Esophagus muscularis mucosa (tissue), 3 donors: ENCODE results near the gene SLBP.

ENCODE experiments used
- CTCF ChIP-seq, 3 experiments: fragments of 200-600 bp in 2 of 3; fragments of 450-650 bp in 1 of 3; sonication (generic) in 2 of 3; IDR thresholded peaks; one replicate each; pipeline ENCODE4 v1.5.1; 2017 to 2019; ENCODE audit warnings: antibody characterized with exemption in 3 of 3, mild to moderate bottlenecking in 2 of 3, moderate library complexity in 1 of 3
- POLR2A ChIP-seq: fragments of 450-650 bp; IDR thresholded peaks from one replicate; pipeline ENCODE4 v1.6.1; 2017; ENCODE audit warnings: antibody characterized with exemption, moderate library complexity, mild to moderate bottlenecking, low read depth
- POLR2AphosphoS5 ChIP-seq, 2 donors: sonication (generic); formaldehyde crosslinking; IDR thresholded peaks; one replicate each; pipeline ENCODE4 v1.6.1; 2017; ENCODE audit warnings: antibody characterized with exemption in 2 of 2

GRCh38 chr4:1747603-1747967, 35.5 kb upstream of the SLBP start:
- TF ChIP-seq POLR2AphosphoS5 (IDR thresholded peaks at IDR 0.05) (no peak), CTCF (IDR thresholded peaks at IDR 0.05) (no peak), POLR2A (no peak)
